ENCODE results near the gene EWSR1. TPM values are rescaled to one million over a fixed set of nuclear protein-coding genes. Genes with fewer than 3 reads are reported as not detected.
"Not testable (repeated sequence)": the region's sequence is repeated elsewhere in the genome, so short reads cannot be mapped to it uniquely, and the experiment has no call there.

EWSR1 gene
- total RNA-seq, 1 donor from 2014 or later, result 205 TPM

DNA sequence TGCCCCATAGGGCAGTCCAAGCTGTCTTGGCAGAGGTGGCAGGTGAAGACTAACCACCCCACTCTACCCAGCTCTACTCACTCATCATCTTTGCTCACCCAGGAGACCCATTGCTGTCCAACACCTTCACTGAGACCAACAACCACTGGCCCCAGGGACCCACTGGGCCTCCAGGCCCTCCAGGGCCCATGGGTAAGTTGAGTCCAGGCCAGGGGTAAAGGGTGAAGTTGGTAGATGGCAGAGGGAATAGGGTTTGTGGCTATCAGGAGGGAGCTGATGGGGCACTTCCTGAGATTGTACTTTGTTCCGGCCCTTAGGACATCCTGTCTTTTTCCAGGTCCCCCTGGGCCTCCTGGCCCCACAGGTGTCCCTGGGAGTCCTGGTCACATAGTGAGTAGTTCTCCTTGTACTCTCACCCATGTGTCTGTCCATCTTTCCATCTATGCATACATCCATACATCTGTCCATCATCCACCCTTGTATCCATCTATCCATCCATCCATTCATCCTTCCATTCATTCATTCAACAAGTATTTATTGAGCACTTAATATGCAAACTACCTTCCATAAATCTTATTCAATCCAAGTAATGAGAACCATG lies 34.7 kb upstream of the EWSR1 start:
- Histone ChIP-seq H3K4me3 (ENCODE audit: low read depth, low read length) (no peak overlapping the region), H3K27me3 (ENCODE audit: control insufficient read depth, insufficient read depth, low read length) (no peaks in the 10 kb centered on the region), H3K36me3 (ENCODE audit: control insufficient read depth, insufficient read depth, low read length) (no peaks in the 10 kb centered on the region)
- TF ChIP-seq, protein P1, sequence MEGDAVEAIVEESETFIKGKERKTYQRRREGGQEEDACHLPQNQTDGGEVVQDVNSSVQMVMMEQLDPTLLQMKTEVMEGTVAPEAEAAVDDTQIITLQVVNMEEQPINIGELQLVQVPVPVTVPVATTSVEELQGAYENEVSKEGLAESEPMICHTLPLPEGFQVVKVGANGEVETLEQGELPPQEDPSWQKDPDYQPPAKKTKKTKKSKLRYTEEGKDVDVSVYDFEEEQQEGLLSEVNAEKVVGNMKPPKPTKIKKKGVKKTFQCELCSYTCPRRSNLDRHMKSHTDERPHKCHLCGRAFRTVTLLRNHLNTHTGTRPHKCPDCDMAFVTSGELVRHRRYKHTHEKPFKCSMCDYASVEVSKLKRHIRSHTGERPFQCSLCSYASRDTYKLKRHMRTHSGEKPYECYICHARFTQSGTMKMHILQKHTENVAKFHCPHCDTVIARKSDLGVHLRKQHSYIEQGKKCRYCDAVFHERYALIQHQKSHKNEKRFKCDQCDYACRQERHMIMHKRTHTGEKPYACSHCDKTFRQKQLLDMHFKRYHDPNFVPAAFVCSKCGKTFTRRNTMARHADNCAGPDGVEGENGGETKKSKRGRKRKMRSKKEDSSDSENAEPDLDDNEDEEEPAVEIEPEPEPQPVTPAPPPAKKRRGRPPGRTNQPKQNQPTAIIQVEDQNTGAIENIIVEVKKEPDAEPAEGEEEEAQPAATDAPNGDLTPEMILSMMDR (IDR thresholded peaks at IDR 0.05; ENCODE audit: insufficient read depth, low read length, poor library complexity, severe bottlenecking), result no peak
- DNase-seq (ENCODE audit: low read depth), result no peak

DNA sequence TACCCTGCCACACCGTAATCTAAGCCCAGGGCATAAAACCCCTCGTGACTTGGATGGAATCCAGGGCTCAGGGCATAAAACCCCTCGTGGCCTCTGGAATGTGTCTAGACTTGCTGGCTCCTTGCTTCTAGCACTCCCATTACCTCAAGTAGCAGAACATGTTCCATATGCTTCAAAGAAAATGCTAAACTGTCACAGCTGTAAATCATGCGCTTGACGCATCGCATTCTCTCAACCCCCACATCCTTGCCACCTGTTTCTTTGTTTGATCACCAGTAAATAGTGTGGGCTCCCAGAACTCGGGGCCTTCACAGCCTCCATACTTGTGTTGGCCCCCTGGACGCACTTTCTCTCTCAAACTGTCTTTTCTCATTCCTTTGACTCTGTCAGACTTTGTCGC lies 27.6 kb upstream of the EWSR1 start:
- DNase-seq (ENCODE audit: low read depth); H3K27me3 ChIP-seq (ENCODE audit: control insufficient read depth, insufficient read depth, low read length); H3K4me3 ChIP-seq (ENCODE audit: low read depth, low read length); H3K36me3 ChIP-seq (ENCODE audit: control insufficient read depth, insufficient read depth, low read length): not testable (repeated sequence)

DNA sequence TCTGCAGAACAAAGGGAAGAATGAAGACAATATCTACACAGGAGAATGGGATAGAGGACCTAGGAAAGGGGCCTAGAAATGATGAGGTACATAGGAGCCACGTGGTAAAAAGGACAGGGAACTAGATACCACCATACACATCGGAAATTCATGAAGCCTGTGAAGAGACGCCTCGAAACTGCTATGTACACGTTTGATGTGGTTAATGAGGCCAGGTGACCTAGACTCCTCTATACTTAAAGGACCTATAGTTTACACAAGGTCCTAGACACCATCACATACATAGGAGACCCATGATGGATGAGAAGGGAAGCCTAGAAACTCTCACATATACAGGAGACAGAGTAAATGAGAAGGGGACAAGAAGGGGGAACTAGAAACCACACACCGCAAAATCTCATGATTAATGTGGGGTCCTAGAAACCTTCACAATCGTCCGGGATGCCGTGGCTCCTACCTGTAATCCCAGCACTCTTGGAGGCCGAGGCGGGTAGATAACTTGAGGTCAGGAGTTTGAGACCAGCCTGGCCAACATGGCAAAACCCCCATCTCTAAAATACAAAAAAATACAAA lies 24.1 kb upstream of the EWSR1 start:
- Histone ChIP-seq H3K27me3 (ENCODE audit: control insufficient read depth, insufficient read depth, low read length) (peaks cover 6% of the 10 kb centered on the region), H3K4me3 (ENCODE audit: low read depth, low read length) (no peak overlapping the region), H3K36me3 (ENCODE audit: control insufficient read depth, insufficient read depth, low read length) (no peaks in the 10 kb centered on the region)
- no peak for DNase-seq (ENCODE audit: low read depth)
- TF ChIP-seq, protein P1 (IDR thresholded peaks at IDR 0.05; ENCODE audit: insufficient read depth, low read length, poor library complexity, severe bottlenecking), result no peak

DNA sequence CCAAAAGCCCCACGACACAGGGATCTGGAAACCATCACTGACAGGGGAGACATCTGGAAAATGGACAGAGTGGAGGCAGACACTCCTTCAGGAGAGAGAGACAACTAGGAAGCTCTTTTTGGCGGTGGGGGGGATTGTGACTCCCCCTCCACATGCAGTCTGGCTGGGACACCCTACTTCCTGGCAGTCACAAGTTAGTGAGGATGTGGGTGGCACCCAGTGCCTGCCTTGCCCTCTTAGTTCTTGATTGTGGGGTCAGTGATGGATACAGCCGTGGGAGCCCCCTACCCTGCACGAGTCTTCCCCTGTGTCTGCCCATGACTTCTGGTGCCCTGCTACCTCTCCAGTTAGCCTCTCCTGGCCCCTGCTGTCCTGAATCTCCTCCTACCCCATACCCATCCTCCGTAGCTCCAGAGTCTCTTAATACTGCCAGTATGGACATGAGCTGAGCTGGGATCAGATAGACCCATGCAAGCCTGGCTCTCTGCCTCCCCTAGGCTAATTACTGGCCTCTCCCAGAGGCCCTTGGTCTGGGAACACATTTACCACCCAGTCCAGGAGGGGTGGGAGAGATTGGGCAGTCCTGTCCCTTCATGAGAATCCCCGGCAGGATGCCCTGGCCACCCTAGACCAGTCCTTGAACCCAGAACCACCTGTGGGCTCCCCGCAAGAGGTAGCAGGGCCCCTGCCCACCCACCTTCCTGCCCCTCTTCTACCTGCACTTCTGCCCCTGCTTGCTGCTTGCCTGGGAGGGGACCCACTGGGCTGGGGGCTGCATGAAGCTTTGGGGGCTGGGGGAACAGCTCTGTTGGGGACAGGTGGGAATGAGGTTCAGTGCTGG lies 23.1 kb upstream of the EWSR1 start:
- no peak for DNase-seq (ENCODE audit: low read depth)
- no peaks in the 10 kb centered on the region for H3K36me3 ChIP-seq (ENCODE audit: control insufficient read depth, insufficient read depth, low read length)
- TF ChIP-seq, protein P1 (IDR thresholded peaks at IDR 0.05; ENCODE audit: insufficient read depth, low read length, poor library complexity, severe bottlenecking), result no peak
- no peak overlapping the region for H3K4me3 ChIP-seq (ENCODE audit: low read depth, low read length)
- H3K27me3 ChIP-seq (ENCODE audit: control insufficient read depth, insufficient read depth, low read length), result peaks cover 6% of the 10 kb centered on the region

DNA sequence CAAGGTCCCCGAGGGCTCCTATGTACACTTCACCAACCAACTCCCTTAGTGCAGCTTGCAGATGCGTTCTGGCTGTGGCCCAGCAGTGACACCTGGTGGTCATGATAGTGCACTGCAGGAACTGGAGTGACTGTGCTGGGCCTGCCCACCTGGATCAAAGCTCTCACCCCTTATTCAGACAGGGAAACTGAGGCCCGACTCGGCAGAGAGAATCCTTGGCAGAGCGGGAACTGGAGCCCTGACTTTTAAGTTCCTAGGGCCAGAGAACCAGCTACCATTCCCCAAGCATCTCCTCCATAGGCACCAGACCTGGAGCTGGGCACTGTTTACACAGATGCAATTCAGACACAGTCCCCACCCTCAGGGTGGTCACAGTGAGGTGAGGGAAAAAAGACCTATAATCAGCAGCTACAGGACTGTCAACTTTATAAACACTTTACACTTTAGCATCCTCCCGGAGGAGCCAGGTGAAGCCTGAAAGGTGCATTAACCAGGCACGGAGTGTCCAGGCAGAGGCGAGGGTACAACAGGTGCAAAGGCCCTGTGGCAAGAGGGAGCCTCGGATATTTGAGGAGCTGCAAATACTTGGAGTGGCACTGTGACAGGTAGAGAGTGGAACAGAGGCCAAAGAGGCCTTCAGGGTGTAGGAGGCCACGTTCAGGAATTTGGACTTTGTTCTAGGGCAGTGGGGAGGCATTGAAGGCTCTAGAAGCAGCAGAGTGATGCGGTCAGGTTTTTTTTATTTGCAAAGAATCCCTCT lies 22.3 kb upstream of the EWSR1 start:
- TF ChIP-seq, protein P1 (IDR thresholded peaks at IDR 0.05; ENCODE audit: insufficient read depth, low read length, poor library complexity, severe bottlenecking), result peak; percentile 97
- Histone ChIP-seq H3K4me3 (ENCODE audit: low read depth, low read length) (no peak overlapping the region), H3K27me3 (ENCODE audit: control insufficient read depth, insufficient read depth, low read length) (peaks cover 6% of the 10 kb centered on the region), H3K36me3 (ENCODE audit: control insufficient read depth, insufficient read depth, low read length) (no peaks in the 10 kb centered on the region)
- DNase-seq (ENCODE audit: low read depth), result no peak

DNA sequence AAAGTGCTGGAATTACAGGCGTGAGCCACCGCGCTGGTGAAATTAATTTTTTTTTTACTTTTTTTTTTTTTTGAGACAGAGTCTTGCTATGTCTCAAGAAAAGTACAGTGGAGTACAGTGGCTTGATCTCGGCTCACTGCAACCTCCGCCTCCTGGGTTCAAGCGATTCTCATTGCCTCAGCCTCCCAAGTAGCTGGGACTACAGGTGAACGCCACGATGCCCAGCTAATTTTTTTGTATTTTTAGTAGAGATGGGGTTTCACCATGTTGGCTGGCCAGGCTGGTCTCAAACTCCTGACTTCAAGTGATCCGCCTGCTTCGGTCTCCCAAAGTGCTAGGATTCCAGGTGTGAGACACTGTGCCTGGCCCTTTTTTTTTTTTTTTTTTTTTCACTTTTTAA lies 20.2 kb upstream of the EWSR1 start:
- not testable (repeated sequence) for H3K4me3 ChIP-seq (ENCODE audit: low read depth, low read length); H3K36me3 ChIP-seq (ENCODE audit: control insufficient read depth, insufficient read depth, low read length); DNase-seq (ENCODE audit: low read depth); H3K27me3 ChIP-seq (ENCODE audit: control insufficient read depth, insufficient read depth, low read length)

Data from kidney epithelial cell (primary cell).